Astrocyte of the cerebellum (primary cell): ENCODE results near the gene CACNA1D.

Source experiments
- DNase-seq: peaks from one replicate; pipeline ENCODE4 v3.0.0-alpha.2; 2011; ENCODE audit warnings: low read depth
- H3K4me3 ChIP-seq: 2 replicates; pipeline ENCODE4 v1.5.1; 2011; ENCODE audit warnings: mild to moderate bottlenecking, low read depth, low read length, moderate library complexity
- CTCF ChIP-seq: IDR thresholded peaks from 2 replicates; pipeline ENCODE4 v1.5.1; 2012; ENCODE audit warnings: low read length, low read depth, moderate library complexity, mild to moderate bottlenecking; ENCODE audit errors: missing control alignments
- in situ Hi-C: cut with HindIII; loops from 2 replicates; pipeline ENCODE4 v1.10.0; 2017; ENCODE audit warnings: low sequenced_read_pairs

CACNA1D gene

GRCh38 chr3:53486961-53487654, 7.3 kb upstream of the CACNA1D start:
- no peak overlapping the region for H3K4me3 ChIP-seq
- TF ChIP-seq CTCF, result no peak
- DNase-seq, result no peak
- in situ Hi-C loops, result no loop called here

- no peak overlapping the region for H3K4me3 ChIP-seq
- no peak for DNase-seq
- TF ChIP-seq CTCF, result no peak
- in situ Hi-C loops, result no loop called here
These were observed 5.0 kb upstream of the CACNA1D start for GRCh38 chr3:53489386-53489785.

GRCh38 chr3:53489787-53490458, 4.5 kb upstream of the CACNA1D start:
- no peak for TF ChIP-seq CTCF
- no peak for DNase-seq
- in situ Hi-C loops, result no loop called here
- H3K4me3 ChIP-seq, result no peak overlapping the region

GRCh38 chr3:53490459-53490968, 3.9 kb upstream of the CACNA1D start:
- no peak for TF ChIP-seq CTCF
- in situ Hi-C loops, result no loop called here
- no peak for DNase-seq
- H3K4me3 ChIP-seq, result no peak overlapping the region

GRCh38 chr3:53491276-53491675, 3.1 kb upstream of the CACNA1D start:
- no peak for DNase-seq
- in situ Hi-C loops, result no loop called here
- H3K4me3 ChIP-seq, result no peak overlapping the region
- TF ChIP-seq CTCF, result no peak

GRCh38 chr3:53493595-53493962, 832 bp upstream of the CACNA1D start:
- in situ Hi-C loops, result no loop called here
- H3K4me3 ChIP-seq, result peak overlapping the region; percentile 40
- no peak for DNase-seq
- TF ChIP-seq CTCF, result no peak
